Measurements from ENCODE around the gene CTTNBP2NL. TPM values are rescaled to one million over a fixed set of nuclear protein-coding genes. Genes with fewer than 3 reads are reported as not detected.
"Not testable (repeated sequence)": the region's sequence is repeated elsewhere in the genome, so short reads cannot be mapped to it uniquely, and the experiment has no call there.

CTTNBP2NL gene
- total RNA-seq, 6 experiments from 2014 or later, result 3.5 to 8.1 (median 4.8) TPM

DNA sequence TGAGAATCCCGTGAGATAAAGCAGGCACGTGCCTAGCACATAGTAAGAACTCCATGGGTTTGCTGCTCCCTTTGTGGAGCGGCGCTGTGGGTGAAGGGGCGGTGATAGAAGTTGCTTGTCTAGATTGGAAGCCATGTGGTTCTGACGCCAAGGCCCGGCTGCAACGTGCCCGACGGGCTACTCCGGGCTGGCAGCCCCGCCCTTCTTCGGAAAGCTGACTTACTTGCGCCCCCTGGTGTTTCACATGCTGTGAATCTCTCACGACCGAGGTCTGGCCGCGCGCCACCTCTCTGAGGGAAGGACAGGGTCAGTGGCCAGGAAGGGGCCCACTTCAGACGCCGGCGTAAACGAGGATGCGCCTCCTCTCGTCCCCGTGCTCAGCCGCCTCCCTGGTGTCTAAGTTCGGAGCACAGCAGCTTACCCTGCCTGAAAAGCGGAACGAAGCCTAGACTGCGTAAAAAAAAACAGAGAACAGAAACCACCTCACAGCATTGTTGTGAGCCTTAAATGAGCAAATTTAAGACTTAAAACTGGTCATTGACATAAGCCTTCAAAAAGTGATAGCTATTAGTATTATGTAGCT is 70.2 kb downstream of the CTTNBP2NL start:
- intact Hi-C loops (cut with DNase I), result loop anchor here in 1 of 2 donors (5.0 kb wide), 1 partner anchor 99 kb away; no protein-coding TSS in a partner anchor
- DNase-seq, result peak; percentile 93 to 95 (median 95)
- Histone ChIP-seq H3K4me1 (no peaks in the 10 kb centered on the region), H3K27me3 (no peaks in the 10 kb centered on the region), H3K9me3 (no peaks in the 10 kb centered on the region), H3K36me3 (no peaks in the 10 kb centered on the region), H3K27ac (peak overlapping the region in 2 of 3 donors; percentile 21 to 44), H3K4me3 (peak overlapping the region in 1 of 3 donors; percentile 14)
- ATAC-seq, result peak; percentile 95 to 98 (median 97)
- TF ChIP-seq POLR2A (IDR thresholded peaks at IDR 0.05), result no peak
- TF ChIP-seq, protein P1, sequence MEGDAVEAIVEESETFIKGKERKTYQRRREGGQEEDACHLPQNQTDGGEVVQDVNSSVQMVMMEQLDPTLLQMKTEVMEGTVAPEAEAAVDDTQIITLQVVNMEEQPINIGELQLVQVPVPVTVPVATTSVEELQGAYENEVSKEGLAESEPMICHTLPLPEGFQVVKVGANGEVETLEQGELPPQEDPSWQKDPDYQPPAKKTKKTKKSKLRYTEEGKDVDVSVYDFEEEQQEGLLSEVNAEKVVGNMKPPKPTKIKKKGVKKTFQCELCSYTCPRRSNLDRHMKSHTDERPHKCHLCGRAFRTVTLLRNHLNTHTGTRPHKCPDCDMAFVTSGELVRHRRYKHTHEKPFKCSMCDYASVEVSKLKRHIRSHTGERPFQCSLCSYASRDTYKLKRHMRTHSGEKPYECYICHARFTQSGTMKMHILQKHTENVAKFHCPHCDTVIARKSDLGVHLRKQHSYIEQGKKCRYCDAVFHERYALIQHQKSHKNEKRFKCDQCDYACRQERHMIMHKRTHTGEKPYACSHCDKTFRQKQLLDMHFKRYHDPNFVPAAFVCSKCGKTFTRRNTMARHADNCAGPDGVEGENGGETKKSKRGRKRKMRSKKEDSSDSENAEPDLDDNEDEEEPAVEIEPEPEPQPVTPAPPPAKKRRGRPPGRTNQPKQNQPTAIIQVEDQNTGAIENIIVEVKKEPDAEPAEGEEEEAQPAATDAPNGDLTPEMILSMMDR (IDR thresholded peaks at IDR 0.05), result peak; percentile 83 to 88 (median 86)
- WGBS (ENCODE audit: insufficient coverage, low coverage, low lambda C conversion rate, missing lambda C conversion rate), result 8% methylated on average over 17 of the region's 31 CpGs

GRCh38 chr1:112470324-112470723 is 74.3 kb downstream of the CTTNBP2NL start:
- 91% methylated on average over 5 of the region's 7 CpGs for WGBS (ENCODE audit: insufficient coverage, low coverage, low lambda C conversion rate, missing lambda C conversion rate)
- H3K4me1 ChIP-seq; ATAC-seq; H3K4me3 ChIP-seq; DNase-seq; H3K27ac ChIP-seq; H3K27me3 ChIP-seq; H3K36me3 ChIP-seq; intact Hi-C loops (cut with DNase I); H3K9me3 ChIP-seq: not testable (repeated sequence)

- Histone ChIP-seq H3K36me3 (no peaks in the 10 kb centered on the region), H3K9me3 (no peaks in the 10 kb centered on the region), H3K27me3 (no peaks in the 10 kb centered on the region), H3K27ac (no peak overlapping the region), H3K4me1 (no peaks in the 10 kb centered on the region), H3K4me3 (no peak overlapping the region)
- WGBS (ENCODE audit: insufficient coverage, low coverage, low lambda C conversion rate, missing lambda C conversion rate), result no CpG with 5 or more reads among the region's 3 CpGs
- DNase-seq (no peak), ATAC-seq (no peak)
- intact Hi-C loops (cut with DNase I), result no loop called here
- no peak for TF ChIP-seq POLR2A (IDR thresholded peaks at IDR 0.05)
- TF ChIP-seq, protein P1 (IDR thresholded peaks at IDR 0.05), result no peak
These were observed 75.0 kb downstream of the CTTNBP2NL start for GRCh38 chr1:112470966-112471365.

GRCh38 chr1:112472142-112472541 is 76.1 kb downstream of the CTTNBP2NL start:
- Histone ChIP-seq H3K27ac (no peak overlapping the region), H3K4me3 (no peak overlapping the region), H3K9me3 (no peaks in the 10 kb centered on the region), H3K27me3 (no peaks in the 10 kb centered on the region), H3K36me3 (no peaks in the 10 kb centered on the region), H3K4me1 (no peaks in the 10 kb centered on the region)
- intact Hi-C loops (cut with DNase I), result no loop called here
- TF ChIP-seq, protein P1 (IDR thresholded peaks at IDR 0.05), result no peak
- no peak for DNase-seq
- no peak for ATAC-seq
- 100% methylated on average over 1 of the region's 1 CpG for WGBS (ENCODE audit: insufficient coverage, low coverage, low lambda C conversion rate, missing lambda C conversion rate)

DNA sequence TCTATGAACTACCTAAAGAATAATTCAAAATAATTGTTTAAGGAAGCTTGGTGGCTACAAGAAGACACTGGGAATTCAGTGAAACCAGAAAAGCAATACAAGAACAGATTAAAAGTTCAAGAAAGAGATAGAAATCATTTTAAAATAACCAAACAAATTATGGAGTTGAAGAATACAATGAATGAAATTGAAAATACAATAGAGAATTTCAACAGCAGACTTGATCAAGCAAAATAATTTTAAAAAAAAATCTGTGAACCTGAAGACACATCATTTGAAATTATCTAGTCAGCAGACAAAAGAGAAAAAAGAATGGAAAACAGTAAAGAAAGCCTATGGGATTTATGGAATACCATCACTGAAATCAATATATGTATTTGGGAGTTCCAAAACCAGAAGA is 81.5 kb downstream of the CTTNBP2NL start:
- Histone ChIP-seq H3K9me3 (no peaks in the 10 kb centered on the region), H3K4me1 (no peaks in the 10 kb centered on the region), H3K27ac (no peak overlapping the region), H3K27me3 (no peaks in the 10 kb centered on the region), H3K36me3 (no peaks in the 10 kb centered on the region), H3K4me3 (no peak overlapping the region)
- TF ChIP-seq POLR2A (IDR thresholded peaks at IDR 0.05), result no peak
- TF ChIP-seq, protein P1 (IDR thresholded peaks at IDR 0.05), result no peak
- DNase-seq (no peak), ATAC-seq (no peak)
- intact Hi-C loops (cut with DNase I), result no loop called here

Data from right lobe of liver (tissue), 6 donors.